NCI-H226 (cell line): ENCODE data around the gene KIF6.

Source experiments
- DNase-seq: peaks from one replicate; pipeline ENCODE4 v3.0.0-alpha.2; 2015

The KIF6 gene

GRCh38 chr6:39407446-39407993 is 317.7 kb downstream of the KIF6 start:
- no peak for DNase-seq

DNA sequence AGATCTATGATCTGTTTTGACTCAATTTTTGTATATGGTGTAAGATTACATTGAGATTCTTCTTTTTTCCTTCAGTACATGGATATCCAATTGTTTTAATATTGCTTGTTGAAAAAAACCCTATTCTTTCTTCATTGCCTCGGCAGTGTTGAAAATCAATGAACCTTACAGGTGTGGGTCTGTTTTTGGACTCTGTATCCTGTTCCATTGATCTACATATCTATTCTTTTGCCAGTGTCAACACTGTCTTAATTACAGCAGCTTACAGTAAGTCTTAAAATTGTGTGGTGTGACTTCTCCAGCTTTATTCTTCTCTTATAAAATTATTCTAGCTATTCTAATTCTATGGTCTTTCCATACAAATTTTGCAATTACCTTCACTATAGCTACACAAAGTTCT is 320.9 kb downstream of the KIF6 start:
- no peak for DNase-seq

DNA sequence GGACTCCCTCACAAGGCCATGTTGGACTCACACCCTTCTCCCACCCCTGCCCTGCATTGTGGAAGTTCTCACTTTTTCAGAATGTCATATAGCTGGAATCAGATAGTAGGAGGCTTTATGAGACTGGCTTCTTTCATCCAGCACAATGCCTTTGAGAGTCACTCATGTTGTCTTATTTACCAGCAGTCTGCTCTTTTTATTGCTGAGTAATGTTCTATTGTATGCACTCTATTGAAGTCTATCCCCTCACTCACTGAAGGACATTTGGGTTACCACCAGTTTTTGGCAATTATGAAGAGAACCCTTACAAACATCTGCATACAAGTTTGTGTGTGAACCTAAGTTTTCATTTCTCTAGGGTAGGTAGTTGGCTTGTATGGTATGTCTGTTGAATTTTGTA is 321.9 kb downstream of the KIF6 start:
- no peak for DNase-seq

GRCh38 chr6:39402239-39402751 is 322.9 kb downstream of the KIF6 start:
- no peak for DNase-seq

- no peak for DNase-seq
These were observed 323.8 kb downstream of the KIF6 start for GRCh38 chr6:39401376-39401775.

- no peak for DNase-seq
These were observed 325.2 kb downstream of the KIF6 start for GRCh38 chr6:39400026-39400425.

GRCh38 chr6:39396854-39397253 is 328.4 kb downstream of the KIF6 start:
- no peak for DNase-seq

DNA sequence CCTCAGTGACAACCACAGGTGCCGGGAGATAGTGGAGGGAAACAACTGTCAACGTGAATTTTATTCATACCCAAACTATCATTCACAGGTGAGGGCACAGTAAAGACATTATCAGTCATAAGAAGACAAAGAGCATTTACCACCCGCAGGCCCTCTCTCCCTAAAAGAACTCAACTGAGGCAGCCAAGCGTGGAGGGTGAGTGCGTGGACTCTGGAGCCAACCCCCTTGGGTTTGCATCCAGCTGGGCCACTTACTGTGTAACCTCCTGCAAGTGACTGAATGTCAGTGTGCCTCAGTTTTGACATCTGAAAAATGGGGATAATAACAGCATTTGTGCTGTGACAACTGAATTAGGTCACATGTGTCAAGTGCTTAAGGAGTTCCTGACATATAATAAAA is 332.1 kb downstream of the KIF6 start:
- DNase-seq = no peak

- DNase-seq = no peak
These were observed 334.0 kb downstream of the KIF6 start for GRCh38 chr6:39391182-39391581.

DNA sequence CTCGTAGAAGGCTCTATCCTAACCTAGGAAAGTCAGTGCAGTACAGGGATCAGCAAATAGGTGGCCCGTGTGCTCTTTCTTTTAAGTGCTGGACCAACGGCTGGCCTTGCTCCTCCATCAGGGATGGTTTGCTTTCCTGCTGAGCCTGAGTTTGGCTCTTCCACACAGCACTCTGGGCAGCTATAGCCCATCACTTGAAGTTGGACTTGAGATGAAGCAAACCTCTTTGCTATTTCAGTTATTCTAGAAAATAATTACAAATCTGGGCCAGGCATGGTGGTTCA is 335.8 kb downstream of the KIF6 start:
- no peak for DNase-seq

GRCh38 chr6:39388606-39389483 is 336.4 kb downstream of the KIF6 start:
- no peak for DNase-seq

GRCh38 chr6:39387785-39388184 is 337.4 kb downstream of the KIF6 start:
- no peak for DNase-seq

GRCh38 chr6:39386487-39386886 is 338.7 kb downstream of the KIF6 start:
- DNase-seq = no peak

DNA sequence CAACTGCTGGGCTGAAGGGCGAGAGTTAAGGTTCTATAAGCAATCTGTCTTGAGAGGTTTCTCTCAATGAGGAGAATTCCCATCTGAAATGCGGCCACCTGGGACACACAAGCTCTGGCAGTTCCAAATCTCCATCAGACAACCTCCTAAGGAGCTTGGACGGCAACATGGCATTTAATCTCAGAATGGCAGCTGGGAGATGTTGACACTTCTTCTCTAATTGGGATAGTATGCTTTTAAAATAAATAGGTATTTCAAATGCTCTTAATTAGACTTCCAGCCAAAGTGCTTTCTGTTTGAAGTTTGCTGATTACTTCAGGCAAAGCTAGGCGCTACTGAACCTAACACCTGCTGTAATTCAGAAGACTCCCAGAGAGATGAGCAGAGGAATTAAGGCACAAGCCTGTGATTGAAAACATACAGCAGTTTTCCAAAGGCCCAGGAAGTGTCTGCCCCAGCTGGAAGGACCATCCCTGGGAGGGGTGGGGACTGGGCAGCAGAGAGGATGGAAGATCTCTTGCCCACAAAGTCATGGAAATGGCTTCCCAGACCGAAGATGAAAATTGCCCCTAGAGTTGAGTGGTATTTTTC is 343.6 kb downstream of the KIF6 start:
- DNase-seq = no peak

DNA sequence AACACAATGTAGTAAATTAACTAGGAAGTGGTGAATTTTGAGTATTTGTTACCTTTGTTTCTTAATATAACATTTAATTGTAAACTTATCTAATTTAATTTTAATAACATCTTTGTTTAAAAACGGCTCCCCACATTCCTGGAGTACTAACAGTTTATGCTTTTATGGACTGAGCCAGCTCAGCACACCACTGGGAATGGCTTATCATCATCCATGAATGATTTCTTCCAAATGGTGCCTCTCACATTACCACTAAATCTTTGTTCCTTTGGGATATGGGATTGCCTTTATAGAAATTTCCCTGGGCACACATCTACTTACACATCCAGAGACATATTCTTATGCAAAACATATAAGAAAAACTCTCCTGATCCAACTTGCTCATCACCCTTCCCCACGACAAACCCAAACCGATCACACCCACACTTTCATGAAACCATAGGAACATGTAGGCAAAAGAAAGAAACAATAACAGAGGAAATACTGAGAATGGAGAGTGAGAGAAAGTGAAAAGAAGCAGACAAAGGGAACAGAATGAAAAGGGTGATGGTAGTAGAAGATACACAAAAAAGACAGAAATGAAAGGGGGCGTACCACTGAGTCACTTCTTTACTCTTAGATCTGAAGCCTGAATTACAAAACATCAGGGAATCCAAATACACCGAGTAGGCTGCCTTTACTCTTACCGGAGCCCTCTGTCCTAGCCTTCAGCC is 344.2 kb downstream of the KIF6 start:
- DNase-seq = no peak

DNA sequence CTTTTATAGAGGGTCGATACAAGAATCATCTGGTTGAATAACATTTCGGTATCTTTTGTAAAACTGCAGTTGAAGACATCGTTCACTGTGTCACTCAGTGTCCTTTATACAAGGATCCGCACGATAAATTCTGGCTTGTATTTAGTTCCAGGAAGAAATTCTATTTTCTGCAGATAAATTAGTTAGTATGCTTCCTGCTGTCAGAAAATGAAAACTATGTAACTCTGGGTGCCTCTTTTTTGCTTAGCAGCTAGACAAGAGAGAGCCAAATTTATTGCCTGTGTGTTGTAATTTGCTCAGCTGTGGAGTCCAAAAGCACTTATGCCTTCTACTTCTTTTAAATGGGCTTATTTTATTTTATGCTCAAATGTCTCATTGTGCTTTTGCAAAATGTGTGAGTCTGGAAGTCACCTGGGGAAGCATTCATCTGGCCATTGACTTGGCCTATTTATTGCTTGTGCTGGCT is 346.2 kb downstream of the KIF6 start:
- no peak for DNase-seq

GRCh38 chr6:39378175-39378959 is 346.8 kb downstream of the KIF6 start:
- no peak for DNase-seq

- DNase-seq = peak; percentile 38
These were observed 347.7 kb downstream of the KIF6 start for GRCh38 chr6:39377539-39377950.

- no peak for DNase-seq
These were observed 349.8 kb downstream of the KIF6 start for GRCh38 chr6:39375405-39375804.

- no peak for DNase-seq
These were observed 354.8 kb downstream of the KIF6 start for GRCh38 chr6:39370390-39370789.

- DNase-seq = no peak
These were observed 355.2 kb downstream of the KIF6 start for GRCh38 chr6:39369987-39370386.

GRCh38 chr6:39367700-39368099 is 357.5 kb downstream of the KIF6 start:
- no peak for DNase-seq
